ENCODE results near the gene USP7. TPM values are rescaled to one million over a fixed set of nuclear protein-coding genes. Genes with fewer than 3 reads are reported as not detected.

Gene USP7
- total RNA-seq, 4 donors from 2014 or later, result 67.9 to 84.7 (median 73.3) TPM

DNA sequence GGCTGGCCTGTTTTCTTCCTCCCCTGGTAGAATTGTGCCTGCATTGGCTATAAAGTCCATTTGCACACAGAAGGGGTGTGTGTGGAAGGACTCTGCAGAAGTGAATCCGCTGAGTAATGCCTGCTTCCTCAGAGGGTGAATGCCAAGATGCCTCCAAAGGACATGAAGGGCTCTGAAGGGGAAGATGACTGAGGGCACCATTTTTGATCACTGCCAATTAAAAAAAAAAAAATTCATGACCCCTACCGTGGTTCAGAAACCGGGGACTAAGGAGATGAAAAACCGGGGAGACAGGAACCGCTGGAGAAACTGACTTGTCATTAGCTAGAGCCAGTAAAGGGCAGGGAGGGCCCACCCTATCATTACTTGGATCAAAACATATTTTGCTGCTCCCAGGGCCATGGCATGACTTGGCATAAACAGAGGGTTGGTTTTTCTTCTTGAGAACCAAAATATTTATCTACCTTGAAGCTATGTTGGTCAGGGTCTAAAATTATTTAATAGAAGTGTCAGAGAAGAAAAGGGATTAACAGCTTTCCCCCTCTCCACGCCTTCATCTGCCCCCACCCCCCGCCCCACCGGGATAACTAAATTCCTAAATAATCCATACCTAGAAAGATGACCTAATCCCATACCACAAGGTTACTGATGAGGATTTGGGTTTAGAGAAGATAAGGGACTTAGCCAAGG, 3.6 kb upstream of the USP7 start:
- Histone ChIP-seq H3K9me3 (no peaks in the 10 kb centered on the region), H3K27ac (replicated peaks in 1 of 4) (no peak overlapping the region), H3K4me1 (peaks cover 5 to 13% (median 9%) of the 10 kb centered on the region in 4 donors), H3K36me3 (no peaks in the 10 kb centered on the region), H3K4me3 (no peak overlapping the region), H3K27me3 (no peaks in the 10 kb centered on the region)
- TF ChIP-seq POLR2AphosphoS5 (IDR thresholded peaks at IDR 0.05), result no peak
- WGBS, result 62% methylated on average over 8 of the region's 8 CpGs
- no peak for DNase-seq (ENCODE audit: extremely low spot score)
- intact Hi-C loops (cut with DNase I), result loop anchor here (10.0 kb wide), 1 partner anchor 172 kb away; the partner anchor contains the start of genes PMM2 and TMEM186

DNA sequence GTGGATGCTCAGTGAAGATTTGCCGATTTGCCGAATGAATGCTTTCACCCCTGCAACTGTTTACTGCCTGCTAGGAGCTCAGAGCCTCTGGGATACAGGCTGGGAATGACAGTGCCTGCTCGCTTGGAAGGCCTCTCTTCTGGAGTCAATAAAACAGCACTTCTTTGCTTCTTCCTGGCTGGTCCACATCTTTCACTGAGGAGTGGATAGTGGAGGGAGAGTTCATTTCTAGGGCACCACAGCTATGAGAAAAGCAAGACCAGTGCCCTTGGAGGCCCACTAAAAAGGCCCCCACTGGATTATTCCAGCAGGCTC, 3.1 kb upstream of the USP7 start:
- Histone ChIP-seq H3K27me3 (no peaks in the 10 kb centered on the region), H3K9me3 (no peaks in the 10 kb centered on the region), H3K4me3 (no peak overlapping the region), H3K4me1 (peaks cover 10 to 18% (median 14%) of the 10 kb centered on the region in 4 donors), H3K27ac (replicated peaks in 1 of 4) (no peak overlapping the region), H3K36me3 (no peaks in the 10 kb centered on the region)
- WGBS, result 82% methylated on average over 3 of the region's 3 CpGs
- DNase-seq (ENCODE audit: extremely low spot score), result no peak
- TF ChIP-seq POLR2AphosphoS5 (IDR thresholded peaks at IDR 0.05), result no peak
- no peak for TF ChIP-seq EP300 (IDR thresholded peaks at IDR 0.05)
- TF ChIP-seq, protein P1, sequence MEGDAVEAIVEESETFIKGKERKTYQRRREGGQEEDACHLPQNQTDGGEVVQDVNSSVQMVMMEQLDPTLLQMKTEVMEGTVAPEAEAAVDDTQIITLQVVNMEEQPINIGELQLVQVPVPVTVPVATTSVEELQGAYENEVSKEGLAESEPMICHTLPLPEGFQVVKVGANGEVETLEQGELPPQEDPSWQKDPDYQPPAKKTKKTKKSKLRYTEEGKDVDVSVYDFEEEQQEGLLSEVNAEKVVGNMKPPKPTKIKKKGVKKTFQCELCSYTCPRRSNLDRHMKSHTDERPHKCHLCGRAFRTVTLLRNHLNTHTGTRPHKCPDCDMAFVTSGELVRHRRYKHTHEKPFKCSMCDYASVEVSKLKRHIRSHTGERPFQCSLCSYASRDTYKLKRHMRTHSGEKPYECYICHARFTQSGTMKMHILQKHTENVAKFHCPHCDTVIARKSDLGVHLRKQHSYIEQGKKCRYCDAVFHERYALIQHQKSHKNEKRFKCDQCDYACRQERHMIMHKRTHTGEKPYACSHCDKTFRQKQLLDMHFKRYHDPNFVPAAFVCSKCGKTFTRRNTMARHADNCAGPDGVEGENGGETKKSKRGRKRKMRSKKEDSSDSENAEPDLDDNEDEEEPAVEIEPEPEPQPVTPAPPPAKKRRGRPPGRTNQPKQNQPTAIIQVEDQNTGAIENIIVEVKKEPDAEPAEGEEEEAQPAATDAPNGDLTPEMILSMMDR (IDR thresholded peaks at IDR 0.05), result no peak
- no peak for TF ChIP-seq POLR2A (IDR thresholded peaks at IDR 0.05; ENCODE audit: low read depth)
- intact Hi-C loops (cut with DNase I), result loop anchor here (10.0 kb wide), 1 partner anchor 172 kb away; the partner anchor contains the start of genes PMM2 and TMEM186

DNA sequence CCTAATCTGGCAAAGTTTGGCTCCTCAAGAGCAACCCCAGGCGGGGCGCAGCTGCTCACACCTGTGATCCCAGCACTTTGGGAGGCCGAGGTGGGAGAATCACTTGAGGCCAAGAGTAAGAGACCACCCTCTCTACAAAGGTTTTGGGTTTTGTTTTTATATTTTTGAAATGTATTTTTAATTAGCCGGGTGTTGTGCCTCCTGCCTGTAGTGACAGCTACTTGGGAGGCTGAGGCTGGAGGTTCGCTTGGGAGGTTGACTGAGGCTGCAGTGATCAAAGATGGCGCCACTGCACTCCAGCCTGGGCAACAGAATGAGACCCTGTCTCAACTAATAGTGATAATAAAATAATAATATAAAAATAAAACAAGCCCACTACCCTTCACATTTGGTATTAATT, 756 bp upstream of the USP7 start:
- Histone ChIP-seq H3K9me3 (no peaks in the 10 kb centered on the region), H3K4me1 (peaks cover 33 to 41% (median 37%) of the 10 kb centered on the region in 4 donors), H3K27ac (replicated peaks in 1 of 4) (peak overlapping the region; percentile 80 to 88 (median 85)), H3K36me3 (no peaks in the 10 kb centered on the region), H3K4me3 (peak overlapping the region; percentile 58 to 83 (median 65)), H3K27me3 (no peaks in the 10 kb centered on the region)
- TF ChIP-seq POLR2AphosphoS5 (IDR thresholded peaks at IDR 0.05), result no peak
- TF ChIP-seq EP300 (IDR thresholded peaks at IDR 0.05), result no peak
- TF ChIP-seq POLR2A (IDR thresholded peaks at IDR 0.05; ENCODE audit: low read depth), result no peak
- TF ChIP-seq, protein P1 (IDR thresholded peaks at IDR 0.05), result no peak
- 50% methylated on average over 6 of the region's 6 CpGs for WGBS
- no peak for DNase-seq (ENCODE audit: extremely low spot score)
- intact Hi-C loops (cut with DNase I), result loop anchor here (5.0 to 10.0 kb wide), 4 partner anchors 72 to 170 kb away; partner anchors contain the start of genes HAPSTR1, PMM2 and TMEM186

DNA sequence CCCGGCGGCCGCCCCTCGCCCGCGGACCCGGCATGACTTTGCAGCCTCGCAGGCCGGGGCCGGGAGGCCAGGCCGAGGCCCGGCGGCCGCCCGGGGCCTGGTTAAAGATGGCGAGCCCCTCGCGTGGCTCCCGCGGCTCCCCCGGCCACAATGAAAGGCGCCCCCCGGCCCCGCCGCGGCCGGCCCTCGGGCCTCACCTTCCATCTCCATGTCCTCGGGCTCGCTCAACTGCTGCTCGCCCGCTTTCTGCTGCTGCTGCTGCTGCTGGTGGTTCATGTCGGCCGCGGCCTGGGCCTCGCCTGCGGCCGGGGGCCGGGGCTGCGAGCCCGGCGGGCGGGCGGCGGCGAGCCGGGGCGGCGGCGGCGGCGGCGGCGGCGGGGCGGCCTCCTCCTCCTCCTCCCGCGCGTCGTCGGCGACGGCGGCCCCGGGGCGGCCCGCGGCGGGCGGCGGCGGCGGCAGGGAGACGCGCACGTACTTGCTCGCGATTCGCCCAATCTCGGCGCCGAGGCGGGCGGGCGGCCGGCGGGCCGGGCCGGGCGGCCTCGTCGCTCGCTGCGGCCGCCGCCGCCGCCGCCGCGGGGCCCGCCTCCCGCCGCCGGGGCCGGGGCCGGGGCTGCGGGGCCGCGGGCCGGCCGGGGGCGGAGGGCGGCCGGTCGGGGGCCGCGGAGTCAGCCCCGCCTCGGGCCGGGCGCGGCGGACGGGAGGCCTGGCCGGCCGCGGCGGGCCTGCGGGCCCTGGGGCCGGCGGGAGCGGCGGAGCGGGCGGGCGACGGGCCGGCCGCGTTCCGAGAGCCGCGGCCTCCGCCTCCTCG, 491 bp downstream of the USP7 start:
- no peaks in the 10 kb centered on the region for H3K27me3 ChIP-seq
- no peak for DNase-seq (ENCODE audit: extremely low spot score)
- no peaks in the 10 kb centered on the region for H3K9me3 ChIP-seq
- no peaks in the 10 kb centered on the region for H3K36me3 ChIP-seq
- H3K4me1 ChIP-seq, result peaks cover 46 to 53% (median 50%) of the 10 kb centered on the region in 4 donors
- intact Hi-C loops (cut with DNase I), result loop anchor here (5.0 to 10.0 kb wide), 4 partner anchors 71 to 168 kb away; partner anchors contain the start of genes HAPSTR1, PMM2 and TMEM186
- TF ChIP-seq EP300 (IDR thresholded peaks at IDR 0.05) (no peak), POLR2AphosphoS5 (IDR thresholded peaks at IDR 0.05) (no peak), POLR2A (IDR thresholded peaks at IDR 0.05; ENCODE audit: low read depth) (no peak)
- TF ChIP-seq, protein P1 (IDR thresholded peaks at IDR 0.05), result no peak
- H3K4me3 ChIP-seq, result peak overlapping the region; percentile 68 to 91 (median 85)
- WGBS, result 0% methylated on average over 9 of the region's 146 CpGs
- peak overlapping the region; percentile 84 to 88 (median 85) for H3K27ac ChIP-seq (replicated peaks in 1 of 4)

All from esophagus muscularis mucosa (tissue), 4 donors.